CD4-positive, alpha-beta T cell treated with Interleukin-15 for 1 hour (primary cell): Measurements from ENCODE around the gene STK33.
A peak's percentile ranks its signal among the peaks of the same experiment; 100 is the strongest.

Experiments
- DNase-seq: peaks from one replicate; pipeline ENCODE4 v3.0.0-alpha.2; 2020

Gene STK33

DNA sequence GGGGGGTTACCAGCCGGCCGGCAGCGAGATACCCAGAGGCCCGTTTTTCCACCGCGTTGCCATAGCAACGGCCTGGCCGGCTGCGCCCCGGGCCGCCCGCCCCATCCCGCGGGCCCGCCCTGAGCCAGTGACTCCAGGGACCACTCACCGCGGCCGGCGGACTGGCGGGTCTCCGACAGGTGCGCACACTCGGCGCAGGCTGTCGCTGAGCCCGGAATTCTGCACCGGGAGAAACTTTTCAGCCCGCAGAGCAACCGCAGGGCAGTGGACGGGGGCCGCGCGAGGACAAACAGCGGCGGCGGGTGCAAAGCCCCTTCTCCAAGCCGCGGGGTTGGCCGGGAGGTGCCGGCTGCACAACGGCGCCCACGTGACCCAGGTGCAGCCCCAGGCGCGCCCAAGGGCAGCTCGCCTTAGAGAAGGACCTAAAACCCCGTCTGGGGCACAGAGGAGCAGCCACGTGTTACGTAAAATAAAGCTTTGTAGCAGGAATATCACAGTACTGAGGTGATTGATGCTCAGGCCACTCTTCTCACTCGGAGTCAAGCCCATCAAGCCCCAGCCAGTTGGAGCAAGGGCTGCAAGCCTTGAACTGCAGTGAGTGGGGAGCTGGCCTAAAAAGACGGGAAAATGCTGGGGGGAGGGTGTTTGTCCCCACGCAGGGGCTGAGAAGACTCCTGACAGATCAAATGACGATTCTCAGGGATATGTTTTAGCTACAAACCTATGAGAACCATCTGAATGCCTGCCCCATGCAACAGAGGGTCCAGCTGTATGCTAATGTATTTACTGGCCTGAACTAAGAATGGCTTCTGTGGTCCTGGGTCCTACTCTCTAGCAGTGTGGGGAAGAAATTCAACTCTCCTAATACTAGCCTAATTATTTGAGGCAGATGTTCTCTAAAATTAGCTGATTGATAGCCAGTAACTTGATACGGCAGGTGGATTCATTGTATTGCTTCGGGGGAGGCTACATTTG lies at the start of gene STK33:
Gene STK33, minus strand, starts transcription at position 294 of the 975 bp plus-strand sequence. CDS start 119,323 bp downstream, outside the sequence.
- DNase-seq = no peak

DNA sequence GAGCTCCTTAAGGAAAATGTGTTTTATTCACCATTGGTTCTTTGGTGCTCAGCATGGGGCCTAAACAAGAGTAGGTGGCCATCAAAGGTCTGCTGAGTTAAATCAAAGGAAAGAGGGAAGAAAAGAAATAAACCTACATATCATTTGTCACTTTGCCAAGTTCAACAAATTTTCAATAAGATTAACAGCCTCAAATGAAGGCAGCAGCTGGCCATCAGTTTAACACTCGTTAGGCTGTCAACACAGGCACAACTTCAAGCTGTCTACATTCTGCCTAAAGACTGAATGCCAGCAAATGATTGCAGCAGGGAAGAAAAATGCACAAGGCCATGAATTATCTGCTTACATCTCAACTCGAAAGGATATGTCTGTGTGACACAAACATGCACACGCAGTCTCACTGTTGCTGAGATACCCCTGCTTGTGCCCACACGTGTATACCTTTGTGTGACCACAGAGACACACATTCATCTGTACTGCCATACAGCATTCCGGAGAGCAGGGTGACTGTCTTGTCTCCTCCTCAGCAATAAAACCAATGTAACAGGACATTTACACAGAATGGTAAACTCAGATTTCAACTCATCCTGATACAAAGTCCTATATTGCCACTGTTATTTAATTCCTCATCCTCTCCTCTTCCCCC lies 48.3 kb upstream of the STK33 start:
- DNase-seq = no peak

DNA sequence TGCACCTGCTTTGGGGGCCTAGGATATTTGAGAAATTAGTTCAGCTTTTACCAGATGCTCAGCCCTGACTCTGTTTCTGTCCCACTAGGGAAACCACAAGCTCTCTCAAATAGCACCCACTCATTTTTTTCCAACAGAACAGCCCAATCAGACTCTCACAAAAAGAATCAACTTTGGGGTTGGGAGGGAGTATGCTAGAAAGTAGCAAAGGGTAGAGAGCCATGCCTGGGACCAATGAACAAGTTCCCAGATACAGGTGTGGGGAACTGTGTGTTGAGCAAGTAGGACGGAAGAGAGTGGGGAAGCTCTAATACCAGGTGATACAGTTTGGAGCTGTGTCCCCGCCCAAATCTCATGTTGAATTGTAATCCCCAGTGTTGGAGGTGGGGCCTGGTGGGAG lies 47.3 kb upstream of the STK33 start:
- DNase-seq = no peak

DNA sequence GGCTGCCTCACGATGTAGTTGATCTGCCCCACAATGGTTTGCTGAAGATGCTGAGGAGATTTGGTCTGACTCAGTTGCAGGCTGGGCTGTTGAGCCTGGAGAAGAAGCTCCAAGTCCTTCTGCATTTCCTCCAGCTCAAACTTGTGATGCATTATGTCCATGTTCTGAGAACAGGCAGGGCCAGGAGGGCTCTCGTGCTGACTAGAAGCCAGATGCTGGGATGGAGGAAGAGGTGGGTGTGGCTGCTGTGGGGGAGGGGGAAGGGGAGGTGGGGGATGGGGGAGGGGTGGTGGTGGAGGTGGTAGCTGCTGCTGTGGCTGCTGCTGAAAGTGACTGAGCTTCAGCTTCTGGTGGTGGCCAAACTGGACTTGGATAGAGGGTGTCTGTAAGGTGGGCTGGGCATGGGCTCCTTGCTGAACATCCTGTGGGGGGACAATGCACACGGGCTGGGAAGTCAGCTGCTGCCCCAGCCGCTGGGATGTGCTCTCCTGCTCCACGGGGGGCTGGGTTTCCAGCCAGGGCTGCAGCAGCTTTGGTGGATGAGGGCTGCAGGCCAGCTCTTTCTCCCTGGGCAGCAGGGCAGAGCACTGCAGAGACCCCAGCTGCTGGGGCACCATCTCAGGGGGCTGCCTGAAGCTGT lies 46.4 kb upstream of the STK33 start:
- no peak for DNase-seq

DNA sequence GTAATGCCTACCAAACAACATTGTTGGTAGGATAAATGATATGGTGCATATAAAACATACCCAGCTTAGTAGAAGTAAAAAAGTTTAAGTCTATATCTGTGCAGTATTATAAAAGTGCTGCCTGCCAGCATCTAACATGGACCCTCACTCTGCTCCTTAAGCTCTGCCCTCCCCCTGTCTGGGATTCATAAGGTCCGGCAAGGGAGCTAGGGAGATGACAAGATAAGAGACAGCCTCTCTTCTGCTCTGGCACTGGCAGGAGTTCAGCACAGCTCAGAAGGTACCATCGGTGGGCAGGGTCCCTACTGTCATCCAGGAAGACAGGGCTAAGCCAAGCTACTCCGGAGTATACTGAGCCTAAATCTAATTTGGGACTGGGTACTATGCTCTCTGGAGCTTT lies 45.6 kb upstream of the STK33 start:
- no peak for DNase-seq

DNA sequence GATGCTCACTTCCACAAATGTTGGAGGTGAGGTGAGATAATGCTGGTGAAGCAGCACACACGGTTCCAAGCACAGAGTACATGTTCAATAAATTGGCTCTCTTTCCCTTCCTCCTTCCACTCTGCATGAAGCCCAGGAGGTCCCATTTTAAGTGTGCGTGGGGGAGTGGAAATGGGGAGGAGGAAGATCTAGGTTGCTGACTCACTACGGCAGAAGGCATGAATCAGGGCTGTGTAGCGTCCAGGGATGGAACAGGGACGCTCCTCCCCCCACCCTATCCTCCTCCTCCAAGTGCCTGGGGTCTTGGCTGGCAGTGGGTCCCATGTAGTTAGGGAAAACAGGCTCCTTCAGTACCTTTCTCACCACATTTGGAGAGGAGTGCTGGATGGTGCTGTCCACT lies 44.3 kb upstream of the STK33 start:
- DNase-seq = no peak

DNA sequence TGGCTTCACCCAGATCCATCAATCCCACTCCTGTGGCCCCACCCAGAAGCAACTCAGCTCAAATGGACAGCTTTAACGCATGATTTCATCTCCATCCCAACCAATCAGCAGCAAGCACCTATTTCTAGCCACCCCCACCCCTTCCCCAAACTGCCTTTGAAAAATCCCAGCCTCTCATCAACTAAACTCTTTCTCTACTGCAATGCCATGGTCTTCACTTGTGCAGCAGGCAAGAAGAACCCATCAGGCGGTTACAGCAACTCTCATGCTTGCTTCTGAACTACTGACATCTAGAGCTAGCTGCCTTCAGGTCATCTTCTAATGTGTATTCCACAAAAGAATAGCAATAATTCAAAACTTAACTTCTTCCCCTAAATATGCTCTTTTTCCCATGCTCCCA lies 42.1 kb upstream of the STK33 start:
- no peak for DNase-seq

DNA sequence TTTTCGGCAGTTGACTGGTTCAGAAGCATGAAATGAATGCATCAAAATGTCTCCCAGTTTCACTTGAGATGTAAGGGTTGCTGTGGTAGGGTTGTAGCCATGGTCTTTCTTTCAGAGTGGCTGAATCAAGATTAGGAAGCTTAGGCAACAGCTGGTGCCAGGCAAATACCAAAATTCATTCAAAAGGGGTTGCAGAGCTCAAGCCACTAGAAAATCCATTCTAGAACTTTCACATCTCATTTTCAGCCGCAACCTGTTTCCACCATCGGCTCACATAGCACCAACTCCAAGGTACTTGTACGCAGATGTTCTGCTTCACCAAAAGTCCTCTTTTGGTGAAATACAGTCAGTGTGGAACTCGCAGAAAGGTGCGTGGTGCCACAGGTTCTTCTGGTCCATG lies 40.5 kb upstream of the STK33 start:
- no peak for DNase-seq

DNA sequence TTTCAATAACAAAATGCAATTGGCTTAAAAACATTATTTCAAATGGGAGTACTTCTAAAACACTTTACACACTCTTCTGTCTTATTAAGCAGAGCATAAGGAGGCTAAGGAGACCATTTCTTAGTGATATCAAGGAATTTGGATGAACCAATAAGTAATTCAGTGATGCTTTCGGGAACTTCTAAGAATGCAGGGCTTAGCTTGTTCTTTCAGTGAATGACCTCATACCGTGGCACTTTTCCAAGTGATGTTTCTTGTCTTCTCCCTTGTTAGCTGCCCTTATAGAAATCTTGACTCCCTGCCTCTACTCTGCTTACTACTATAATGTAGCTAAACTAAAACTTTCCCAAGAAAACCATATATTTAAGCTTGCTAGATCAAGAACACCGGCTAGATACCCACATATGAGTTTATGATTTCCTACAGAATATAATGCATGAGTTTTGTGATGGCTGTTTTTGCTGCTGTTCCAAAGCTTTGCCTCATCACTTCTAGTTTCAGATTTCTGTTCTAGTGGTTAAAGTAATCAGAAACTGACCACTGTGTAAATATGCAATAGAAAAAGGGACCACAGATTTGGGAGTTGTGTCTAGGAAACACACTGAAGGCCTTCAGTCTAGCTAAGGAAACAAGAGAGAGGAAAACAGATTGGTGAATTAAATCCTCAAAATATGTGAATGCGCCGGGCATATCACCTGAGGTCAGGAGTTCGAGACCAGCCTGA lies 37.5 kb upstream of the STK33 start:
- DNase-seq = no peak

DNA sequence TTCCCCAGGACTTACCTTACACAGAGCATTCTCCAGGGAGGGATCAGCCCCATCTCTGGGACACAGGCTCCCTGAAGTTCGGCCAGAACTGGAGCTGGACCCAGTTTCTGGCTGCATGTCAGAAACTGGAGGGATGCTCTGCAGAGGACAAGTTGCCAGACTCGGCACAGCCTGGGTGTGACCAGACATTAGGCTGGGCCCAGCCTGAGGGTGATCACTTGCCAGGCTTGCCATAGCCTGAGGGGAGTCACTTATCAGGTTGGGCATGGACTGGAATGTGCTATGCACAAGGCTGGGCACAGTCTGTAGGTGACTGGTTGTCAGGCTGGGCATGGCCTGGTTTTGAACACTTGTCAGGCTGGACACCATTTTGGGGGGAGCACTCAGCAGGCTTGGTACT lies 30.7 kb upstream of the STK33 start:
- no peak for DNase-seq

DNA sequence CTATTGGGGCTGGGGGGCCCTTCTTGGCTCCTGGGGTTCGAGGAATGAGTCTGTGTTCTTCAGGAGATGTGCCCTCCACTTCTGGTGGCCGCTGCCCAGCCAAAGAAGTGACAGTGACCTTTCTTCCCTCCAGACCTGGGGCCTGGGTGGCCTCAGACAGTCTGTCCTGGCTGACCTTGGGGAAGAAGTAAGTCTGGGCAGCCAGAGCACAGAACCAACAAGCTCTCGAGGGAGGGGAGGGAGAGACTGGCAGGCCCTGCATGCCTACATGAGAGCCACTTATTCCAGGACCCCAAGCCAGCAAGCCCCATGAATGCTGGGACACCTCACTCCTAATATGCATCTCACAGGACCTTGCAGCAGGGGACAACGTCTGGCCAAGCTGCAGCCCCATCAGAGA lies 27.1 kb upstream of the STK33 start:
- no peak for DNase-seq

DNA sequence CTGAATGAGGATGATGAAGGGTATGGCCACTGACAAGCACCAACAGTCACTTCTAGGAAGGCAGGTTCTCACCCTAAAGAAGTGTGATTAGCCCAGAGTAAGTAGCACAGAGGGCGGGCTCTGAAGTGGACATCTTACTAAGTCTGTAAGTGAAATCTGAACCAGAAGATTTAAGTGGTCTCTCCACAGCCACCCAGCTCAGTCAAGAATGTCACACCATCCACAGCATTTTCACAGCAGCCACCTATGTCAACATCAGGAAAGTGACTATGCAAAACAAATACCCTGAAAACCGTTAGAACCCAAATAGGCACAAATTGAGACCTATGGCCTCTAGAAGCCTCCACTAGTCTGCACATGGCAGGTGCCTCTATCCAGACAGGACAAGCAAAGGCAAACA lies 23.0 kb upstream of the STK33 start:
- no peak for DNase-seq

DNA sequence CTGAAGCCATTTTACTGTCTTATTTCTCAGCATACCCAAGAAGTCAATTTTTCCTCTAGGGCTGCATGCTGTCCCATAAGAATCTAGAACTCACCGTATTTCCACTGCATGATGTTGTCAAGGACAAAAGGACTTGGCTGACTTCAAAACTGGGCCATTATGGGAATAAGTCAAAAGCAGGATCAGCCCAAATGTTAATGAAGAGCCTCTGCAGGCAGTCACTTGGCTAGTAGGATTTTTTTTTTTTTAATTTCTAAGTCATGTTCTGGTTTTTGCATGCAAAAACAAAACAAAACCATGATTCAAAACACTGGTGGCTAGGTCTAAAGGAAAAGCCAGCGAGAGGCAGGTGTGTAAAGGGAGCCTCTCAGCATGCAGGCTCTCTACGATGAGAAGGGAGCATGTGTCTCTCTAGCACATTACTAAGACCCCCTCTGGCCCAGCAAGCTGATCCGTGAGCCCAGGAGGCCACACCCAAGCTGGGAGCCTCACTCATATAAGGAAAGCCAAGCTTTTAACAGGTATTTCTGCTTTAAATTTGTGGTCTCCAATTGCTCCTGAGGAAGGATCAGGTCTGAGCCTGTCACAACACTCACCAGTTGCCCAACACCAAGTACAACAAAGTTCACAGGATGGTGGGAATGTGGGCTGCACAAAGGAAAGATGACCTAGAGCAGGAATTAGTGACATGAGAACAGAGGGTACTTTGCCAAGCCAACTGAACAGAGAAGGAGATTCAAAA lies 21.4 kb upstream of the STK33 start:
- no peak for DNase-seq

DNA sequence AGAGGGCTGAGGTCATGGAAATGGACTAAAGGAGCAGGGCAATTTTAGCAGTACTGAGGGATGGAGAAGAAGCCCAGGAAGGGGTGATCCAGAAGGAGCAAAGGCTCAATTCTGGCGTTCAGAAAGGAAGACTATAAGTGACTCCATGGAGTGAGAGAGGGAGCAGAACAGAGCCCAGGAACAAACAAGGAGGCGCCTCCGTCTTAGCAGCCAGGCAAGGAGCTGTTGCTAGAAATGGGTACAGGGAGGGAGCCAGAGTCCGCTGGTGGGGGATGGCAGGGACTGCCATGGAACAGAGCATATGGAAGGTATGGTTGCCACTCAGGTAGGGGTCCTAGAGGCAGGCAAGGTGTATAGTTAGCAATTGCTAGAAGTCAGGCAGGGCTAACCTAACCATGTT lies 20.5 kb upstream of the STK33 start:
- no peak for DNase-seq

DNA sequence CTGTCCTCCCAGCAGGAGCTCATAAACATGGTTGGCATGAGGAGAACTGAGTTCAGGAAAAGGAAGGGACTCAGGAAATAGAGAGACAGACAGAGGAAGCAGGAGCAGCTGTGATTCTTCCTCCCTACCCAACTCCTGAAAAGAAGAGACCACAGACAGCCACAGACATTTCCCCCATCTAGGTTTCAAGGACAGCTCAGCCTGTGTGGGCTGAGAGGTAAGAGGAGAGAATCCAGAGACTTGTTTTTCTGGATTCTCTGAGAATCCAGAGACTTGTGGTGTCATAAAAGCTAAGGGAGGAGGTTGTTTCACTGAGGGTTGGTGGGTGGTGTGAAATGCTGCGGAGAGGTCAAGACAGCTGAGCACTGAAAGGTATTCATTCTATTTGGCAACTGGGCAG lies 19.0 kb upstream of the STK33 start:
- DNase-seq = no peak

DNA sequence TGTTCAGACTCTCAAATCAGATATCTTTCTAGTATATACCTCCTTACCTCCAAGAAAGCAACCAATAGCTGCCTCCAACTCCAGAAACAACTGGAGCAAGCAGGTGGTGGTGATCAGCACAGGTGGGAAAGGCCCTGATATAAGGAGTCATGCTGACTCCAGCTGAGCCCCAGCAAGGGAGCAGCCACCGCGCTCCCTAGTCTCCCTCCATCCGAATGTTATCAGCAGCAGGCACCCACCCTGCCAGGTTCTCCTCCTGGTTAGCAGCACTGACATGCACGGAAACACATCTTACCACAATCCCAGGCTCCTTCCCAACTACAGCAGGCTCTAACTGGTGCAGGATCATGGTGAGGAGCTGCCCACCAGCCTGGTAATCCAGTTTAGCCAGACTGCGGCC lies 18.5 kb upstream of the STK33 start:
- no peak for DNase-seq

DNA sequence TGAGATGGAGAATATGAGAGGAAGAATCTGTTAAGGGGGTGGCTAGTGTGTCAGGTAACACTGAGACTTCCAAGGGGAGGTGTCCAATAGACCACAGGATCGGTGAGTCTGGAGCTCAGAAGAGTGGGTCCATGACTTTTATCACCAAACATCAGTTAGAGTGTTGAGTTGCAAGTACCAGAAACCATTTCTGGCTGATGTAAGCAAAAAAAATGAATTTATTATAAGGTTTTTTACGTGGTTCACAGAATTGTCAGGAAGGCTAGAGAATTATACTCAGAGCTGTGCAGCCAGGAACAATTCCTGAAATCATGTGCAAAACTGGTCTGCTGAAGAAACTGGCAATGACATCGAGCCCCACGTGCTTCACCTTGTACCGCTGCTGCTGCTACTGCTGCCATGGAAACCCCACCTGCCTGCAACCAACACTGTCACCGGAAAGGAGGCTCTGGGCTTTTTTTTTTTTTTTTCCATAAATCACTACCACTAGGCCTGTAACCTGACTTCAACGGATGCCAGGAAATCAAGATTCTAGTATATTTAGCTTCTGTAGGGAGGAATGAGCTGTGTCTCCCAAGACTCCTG lies 16.6 kb upstream of the STK33 start:
- peak; percentile 28 for DNase-seq

DNA sequence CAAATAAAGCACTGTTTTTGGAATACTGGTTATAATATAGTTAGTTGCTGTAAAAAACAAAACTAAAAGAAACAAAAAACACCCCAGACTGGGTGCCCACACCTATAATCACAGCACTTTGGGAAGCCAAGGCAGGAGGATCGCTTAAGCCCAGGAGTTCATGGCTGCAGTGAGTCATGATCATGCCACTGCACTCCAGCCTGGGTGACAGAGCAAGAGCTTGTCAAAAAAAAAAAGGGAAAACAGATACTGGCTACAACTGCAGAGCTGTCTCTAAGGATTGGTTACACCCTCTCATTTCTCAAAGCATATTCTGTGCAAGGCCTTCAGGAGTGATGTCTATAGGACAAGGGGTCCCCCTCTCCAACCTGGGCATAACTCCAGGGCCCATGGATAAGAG lies 14.6 kb upstream of the STK33 start:
- no peak for DNase-seq

DNA sequence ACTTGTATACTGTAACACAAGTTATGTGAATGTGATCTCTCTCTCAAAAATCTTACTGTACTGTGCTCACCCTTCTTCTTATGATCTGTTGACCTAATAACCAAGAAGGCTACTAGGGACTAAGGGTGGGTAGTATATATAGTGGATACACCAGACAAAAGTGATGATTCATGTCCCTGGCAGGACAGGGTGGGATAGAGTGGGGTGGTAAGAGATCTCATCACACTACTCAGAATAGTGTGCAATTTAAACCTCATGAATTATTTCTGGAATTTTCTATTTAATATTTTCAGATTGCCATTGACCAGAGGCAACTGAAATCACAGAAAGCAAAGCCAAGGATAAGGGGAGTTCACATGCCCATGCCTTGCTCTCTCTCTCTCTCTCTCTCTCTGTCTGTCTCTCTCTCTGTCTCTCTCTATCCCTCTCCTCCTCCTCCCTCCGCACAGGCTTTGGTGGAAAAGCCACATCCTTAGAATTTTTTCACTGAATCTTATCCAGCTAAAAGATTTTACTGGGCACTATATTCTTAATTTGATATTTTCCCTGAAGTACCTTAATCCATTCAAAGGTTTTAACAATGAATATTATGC lies 12.0 kb upstream of the STK33 start:
- DNase-seq = no peak

DNA sequence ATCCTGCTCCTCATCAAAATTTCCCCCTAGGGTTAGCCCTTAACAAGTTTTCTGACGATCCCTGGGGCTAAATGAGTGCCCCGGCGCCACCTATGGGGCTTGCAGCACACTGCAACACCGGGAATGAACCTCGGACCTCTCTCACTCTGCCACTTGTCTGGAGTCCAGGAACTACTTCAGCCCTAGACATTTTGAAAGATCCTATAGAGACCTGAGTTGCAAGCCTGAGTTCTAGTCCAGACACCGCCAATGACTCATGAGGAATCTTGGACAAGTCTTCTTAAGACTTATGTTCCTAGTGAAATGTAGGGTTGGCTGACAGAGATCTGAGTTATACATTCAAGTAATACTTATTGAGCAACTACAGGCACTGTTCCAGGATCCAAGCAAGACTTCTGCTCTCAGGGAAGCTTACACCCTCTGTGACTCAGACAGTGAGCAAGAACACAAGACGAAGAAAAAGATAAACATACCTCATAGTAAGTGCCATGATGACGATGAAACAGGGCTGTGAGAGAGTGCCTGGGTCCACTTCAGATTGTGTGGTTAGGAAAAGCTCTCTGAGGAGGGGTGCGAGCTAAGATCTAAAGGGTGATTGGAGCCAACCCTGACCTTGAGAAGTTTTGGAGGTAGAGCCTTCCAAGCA lies 10.2 kb upstream of the STK33 start:
- DNase-seq = no peak

DNA sequence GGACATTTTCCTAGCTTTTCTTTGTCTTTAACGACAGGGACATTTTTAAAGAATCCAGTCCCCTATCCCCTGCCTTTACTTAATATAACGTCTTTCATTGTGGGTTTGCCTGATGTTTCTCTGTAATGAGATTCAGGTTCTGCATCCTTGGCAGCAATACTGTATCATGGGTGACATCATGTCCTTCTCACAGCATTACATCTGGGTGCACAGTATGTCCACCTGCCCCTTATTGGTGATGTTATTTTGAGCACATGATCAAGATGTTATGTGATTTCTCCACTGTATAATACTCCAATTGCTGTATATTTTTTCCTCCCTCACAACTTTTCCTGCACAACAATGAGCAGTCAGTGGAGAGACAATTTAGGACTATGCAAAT lies 9.7 kb upstream of the STK33 start:
- DNase-seq = no peak
